GM11168 (cell line): Measurements from ENCODE around the gene MAP6.

Experiments used
- in situ Hi-C: fragments of 300-500 bp; cut with MboI; formaldehyde crosslinking; loops from one replicate; pipeline ENCODE4 v1.12.0; 2022; ENCODE audit warnings: low sequenced_read_pairs; ENCODE audit not compliant: unreplicated experiment

The MAP6 gene

DNA sequence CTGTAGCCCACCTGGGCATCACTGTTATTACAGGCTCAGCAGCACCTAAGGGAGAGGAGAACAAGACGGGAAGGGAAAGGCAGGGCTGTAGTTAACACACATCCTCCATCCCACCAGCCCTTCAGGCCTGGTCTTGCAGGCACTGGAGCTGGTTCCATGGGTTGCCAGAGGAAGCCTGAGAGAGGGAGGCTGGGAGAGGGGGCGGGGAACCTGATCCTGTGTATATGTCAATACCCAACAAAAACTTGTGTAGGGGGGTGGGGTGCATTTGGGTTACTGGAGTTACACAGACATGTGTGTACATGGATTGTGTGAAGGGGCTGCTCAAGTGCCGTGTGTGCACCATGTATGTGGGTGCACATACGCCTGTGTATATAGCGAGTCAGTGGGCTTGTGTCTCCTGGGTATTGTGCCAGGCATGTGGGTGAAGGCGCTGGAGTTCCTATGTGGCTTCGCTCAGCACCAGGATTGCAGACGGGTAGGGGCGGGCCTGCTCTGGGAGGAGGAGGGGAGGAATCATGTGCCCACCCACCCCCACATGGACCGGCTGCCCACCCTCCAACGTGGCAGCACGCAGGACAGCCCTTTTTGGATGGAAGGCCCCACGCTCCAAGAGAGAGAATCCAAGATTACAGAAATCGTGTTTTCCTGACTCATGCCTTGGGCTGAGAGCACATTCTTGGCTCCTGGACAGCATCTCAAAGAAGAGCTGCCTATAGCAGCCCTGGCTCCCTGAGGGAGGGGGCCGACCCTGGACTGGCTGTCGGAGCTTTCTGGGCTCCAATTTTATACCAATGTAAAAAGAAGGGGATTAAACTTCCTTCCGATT lies 111.0 kb downstream of the MAP6 start:
- in situ Hi-C loops, result no loop called here

DNA sequence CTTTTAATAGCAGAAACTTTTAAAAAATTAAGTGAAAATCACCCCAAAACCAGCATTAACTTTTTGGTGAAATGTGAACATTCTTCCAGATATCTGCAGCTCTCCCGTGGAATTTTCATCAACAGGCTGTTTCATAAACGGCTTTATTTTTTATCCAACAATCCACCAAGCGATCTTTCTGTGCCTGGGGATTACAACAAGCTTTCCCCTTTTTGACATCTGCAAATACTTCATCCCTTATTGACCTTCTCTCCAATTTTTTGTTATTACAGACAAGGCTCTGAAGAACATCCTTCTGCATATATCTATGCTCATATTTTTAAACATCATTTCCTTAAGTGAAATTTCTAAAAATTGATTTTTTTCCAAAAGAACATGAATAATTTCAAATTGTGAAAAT lies 112.6 kb downstream of the MAP6 start:
- in situ Hi-C loops, result no loop called here

DNA sequence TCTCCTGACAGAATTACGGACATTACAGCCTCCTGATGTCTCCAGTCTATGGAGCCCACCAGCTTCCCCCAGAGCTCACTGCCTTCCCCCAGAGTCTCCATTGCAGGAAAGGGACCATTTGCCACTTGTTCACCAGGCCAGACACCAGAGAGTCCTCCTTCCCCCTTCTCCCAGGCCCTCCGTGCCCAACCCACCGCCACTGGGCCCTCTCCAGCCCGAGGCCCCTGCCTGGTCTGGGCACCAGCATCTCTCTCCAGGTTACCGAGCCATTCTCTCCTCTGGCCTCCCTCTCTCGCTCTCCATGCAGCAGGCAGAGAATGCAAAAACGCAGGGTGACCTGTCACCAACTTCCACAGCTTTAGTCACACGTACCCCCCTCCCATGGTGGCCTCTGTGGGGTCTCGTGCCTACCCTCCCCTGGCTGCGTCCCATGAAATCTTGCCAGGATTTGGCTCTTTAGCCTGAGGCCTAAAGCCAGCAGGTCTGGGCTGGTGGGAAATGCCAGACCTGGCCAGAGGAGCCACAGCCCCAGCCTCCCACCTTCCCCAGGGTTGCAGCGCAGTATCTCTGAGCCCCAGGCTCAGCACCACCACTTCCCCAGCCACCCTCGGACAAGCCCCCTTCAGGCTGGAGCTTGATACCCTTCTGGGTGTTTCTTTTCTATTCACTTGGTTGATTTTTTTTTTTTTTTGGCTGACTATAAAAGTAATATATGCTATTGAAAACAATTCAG lies 113.6 kb downstream of the MAP6 start:
- in situ Hi-C loops, result no loop called here

DNA sequence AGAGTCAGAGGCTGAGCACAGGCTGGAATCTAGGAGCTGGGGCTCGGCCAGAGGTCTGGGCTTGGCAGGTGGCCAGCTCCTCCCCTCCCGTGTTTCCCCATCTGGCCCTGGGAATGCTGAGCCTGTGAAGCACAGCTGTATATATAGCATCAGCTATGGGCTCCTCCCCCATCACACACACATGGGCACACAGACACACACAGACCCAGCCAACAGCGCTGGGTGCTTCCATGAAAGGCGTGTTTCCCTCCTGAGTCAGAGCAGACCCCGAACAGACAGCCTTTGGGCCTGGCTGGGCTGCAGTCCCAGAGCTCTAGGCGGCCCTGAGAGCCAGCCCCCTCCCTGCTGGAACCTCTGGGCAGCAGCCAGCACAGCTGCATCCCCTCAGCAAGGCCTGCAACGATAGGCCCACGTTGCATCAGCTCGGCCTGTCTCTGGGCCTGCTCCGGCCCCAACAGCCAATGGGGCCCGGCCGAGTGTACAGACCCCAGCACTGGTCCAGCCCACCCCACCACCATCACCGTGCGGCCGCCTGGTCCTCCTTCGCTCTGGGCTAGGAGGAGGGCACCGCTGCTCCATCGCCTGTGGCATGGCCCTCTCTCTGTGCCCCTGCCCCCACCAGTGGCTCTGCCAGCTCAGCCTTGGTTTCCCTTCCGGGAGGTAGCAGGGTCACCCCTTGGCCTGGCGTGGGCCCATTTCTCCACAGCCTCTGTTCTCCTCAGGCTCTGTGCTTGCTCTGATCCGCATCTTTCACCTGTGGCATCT lies 114.4 kb downstream of the MAP6 start:
- in situ Hi-C loops, result no loop called here

DNA sequence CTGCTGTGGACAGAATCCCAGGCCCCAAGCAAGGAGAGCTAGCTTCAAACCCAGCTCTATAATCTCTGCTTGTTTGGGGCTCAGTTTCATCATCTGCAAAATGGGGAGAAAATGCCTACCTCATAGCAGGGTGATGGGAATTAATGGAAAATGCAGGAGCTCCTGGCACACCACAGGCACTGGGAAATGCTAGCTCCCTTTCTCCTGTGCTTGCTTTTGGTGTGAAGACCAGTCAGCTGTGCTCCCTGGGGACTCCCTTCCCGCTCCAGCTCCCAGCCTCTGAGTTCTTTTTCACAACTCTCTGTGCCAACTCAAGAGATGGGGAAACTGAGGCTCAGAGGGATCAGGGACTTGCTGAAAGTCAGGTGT lies 115.0 kb downstream of the MAP6 start:
- in situ Hi-C loops, result no loop called here

DNA sequence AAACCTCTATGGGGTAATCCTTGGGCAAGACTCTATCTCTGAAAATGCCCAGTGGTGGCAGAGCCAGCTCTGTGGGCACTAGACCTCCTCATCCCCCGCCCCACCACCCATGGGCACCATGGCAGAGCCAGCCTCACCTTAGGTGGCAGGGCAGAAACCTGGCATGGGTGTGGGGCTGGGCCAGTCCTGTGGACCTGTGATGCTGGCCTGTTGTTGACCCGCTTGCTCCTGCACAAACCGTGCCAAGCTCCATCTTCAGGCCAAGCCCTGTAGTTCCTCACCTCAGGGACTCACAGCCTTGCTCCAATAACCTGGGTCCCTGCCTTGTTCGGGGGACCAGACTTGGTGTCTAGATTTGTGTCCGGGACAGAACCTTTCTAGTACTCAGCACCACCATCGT lies 115.7 kb downstream of the MAP6 start:
- in situ Hi-C loops, result no loop called here

DNA sequence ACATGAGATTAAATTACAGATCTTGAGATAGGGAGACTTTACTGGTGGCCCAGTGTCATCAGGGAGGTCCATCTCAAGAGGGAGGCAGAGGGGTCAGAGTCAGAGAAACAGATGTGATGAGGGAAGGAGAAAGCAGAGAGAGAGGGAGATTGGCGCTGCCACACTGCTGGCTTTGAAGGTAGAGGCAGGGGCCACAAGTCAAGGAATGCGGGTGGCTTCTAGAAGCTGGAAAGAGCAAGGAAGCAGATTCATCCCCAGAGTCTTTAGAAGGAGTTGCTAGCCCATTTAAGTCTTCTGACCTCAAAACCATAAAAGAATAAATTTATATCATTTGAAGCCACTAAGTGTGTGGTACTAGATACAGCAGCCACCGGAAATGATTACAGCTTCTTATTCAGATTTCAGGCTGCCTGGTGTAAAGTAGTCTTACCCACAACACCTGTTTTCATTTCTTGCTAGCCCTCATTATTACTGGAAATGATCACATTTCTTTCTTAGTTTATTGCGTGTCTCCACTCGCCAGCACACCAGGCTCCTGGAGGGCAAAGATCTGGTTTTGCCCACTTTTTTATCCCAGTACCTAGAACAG lies 119.4 kb downstream of the MAP6 start:
- in situ Hi-C loops, result no loop called here

DNA sequence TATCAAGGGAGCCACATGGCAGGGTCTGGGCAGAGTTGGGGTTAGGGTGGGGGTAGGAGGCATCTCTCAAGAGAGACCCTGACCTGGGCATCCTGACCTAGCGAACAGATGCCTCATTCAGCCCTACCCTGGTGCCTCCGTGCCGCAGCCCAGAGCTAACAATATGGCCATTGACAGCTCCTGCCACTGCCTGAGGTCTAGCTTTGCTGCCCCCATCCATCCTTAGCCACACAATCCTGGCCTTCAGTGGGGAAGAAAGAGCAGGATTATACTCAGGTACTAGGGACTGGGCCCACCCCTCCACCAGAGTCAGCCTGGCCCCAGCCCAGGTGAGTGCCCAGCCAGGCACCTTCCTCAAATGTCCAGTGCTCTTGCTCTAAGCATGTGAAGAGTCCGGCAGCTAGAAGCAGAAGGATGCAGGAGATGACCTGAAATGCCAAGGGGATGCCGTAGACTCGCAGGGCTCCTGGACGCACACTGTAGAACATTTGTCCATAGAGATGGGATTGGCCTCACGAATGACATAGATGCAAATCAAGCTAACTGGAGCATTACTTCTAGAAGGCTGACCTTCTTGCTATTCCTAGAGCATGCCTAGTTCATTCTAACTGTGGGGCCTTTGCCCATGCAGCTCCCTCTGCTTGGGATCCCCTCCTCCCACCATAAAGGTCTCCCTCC lies 120.1 kb downstream of the MAP6 start:
- in situ Hi-C loops, result no loop called here

DNA sequence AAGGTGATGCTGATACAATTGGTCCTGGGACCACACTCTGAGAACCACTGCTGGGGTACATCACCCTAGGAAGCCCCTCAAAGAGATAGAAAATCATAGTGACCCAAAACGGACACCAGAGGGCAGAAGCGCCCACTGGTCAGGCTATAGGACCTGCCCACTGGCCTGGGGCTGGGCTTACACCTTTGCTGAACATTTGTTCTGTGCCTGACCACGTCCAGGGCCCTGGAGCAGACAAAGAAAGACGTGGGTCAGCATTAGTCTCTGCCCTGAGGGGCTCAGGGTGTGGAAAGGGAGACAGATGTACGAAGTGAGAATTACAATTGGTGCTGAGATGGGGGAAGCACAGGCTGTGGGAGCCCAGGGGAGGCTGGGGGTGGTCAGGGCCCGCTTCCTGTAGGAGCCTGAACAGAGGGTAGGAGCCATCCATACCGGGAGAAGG lies 121.2 kb downstream of the MAP6 start:
- in situ Hi-C loops, result no loop called here

DNA sequence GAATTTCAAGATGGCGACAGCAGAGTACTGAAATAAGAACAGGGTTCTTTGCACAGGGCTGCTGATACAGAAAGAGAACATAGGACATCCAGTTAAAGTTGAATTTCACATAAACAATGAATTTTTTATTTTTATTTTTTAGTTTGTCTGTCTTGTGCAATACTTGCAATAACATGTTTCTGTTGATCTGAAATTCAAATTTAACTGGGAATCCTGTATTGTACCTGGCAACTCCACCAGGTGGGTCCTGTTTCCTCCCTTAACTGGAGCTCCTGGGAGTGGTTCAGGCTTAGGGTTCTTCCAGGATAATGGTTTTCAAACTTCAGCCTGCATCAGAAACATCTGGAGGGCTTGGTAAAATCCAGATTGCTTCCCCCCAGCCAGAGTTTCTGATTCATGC lies 121.7 kb downstream of the MAP6 start:
- in situ Hi-C loops, result no loop called here

DNA sequence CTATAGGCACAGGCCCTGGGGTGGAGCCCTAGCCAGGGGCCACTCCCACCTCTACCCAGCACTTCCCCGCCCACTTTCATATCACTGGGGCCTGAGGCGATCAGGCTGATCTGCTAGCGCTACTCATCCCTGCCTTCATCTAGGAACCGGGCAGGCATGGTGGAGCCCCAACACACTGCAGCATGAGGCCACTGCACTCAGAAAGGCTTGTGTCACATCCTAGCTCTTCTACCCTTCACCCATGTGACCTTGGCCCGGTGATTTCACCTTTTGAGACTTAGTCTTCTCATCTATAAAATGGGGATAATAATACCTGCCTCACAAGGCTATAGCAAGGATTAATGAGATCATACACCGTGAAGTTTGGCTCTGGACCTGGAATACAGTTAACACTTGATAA lies 125.0 kb downstream of the MAP6 start:
- in situ Hi-C loops, result no loop called here

DNA sequence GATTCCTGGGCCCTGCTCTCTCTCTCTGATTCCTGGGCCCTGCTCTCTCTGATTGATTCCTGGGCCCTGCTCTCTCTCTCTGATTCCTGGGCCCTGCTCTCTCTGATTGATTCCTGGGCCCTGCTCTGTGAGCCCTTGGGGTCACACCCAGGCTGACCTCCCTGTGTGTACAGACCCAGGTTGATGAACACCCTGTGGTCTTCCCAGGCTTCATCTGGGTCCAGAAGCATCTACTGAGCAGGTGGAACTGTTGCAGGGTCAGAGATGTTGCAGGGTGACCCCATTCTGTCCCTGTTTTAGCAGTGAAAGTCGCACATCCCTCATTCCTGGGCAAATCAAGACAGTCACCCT lies 126.8 kb downstream of the MAP6 start:
- in situ Hi-C loops, result no loop called here

DNA sequence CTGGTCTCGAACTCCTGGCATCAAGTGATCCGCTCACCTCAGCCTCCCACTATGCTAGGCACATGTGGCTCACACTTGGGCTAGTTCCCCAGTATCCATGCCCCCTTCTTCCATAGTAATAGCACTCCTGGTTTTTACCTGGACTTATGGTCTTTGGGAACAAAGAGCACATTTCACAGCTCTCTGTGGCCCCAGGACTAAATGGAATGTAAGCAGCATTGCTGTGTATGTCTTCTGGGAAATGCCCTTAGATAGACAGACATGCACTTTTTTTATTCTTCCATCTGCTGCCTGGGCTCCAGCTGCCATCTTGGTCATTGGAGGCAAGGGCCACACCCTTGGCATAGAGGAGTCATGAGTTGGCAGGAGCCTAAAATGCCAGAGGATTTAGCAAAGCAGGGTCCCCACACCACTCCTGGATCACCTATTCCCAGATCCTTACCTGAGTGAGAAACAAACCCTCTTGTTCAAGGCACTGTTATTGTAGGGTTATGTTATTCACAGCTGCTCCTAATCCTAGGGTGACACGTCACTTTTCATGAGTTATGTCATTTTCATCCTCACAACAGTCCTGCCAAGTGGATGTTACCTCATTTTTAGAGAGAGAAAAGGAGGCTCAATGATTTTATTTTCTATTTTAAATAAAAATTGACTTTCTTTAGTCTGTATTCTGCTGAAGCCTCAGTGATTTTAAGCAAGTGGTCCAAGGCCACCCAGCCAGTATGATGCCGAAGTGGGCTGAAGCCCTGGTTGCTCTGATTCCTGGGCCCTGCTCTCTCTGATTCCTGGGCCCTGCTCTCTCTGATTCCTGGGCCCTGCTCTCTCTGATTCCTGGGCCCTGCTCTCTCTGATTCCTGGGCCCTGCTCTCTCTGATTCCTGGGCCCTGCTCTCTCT lies 127.4 kb downstream of the MAP6 start:
- in situ Hi-C loops, result no loop called here

DNA sequence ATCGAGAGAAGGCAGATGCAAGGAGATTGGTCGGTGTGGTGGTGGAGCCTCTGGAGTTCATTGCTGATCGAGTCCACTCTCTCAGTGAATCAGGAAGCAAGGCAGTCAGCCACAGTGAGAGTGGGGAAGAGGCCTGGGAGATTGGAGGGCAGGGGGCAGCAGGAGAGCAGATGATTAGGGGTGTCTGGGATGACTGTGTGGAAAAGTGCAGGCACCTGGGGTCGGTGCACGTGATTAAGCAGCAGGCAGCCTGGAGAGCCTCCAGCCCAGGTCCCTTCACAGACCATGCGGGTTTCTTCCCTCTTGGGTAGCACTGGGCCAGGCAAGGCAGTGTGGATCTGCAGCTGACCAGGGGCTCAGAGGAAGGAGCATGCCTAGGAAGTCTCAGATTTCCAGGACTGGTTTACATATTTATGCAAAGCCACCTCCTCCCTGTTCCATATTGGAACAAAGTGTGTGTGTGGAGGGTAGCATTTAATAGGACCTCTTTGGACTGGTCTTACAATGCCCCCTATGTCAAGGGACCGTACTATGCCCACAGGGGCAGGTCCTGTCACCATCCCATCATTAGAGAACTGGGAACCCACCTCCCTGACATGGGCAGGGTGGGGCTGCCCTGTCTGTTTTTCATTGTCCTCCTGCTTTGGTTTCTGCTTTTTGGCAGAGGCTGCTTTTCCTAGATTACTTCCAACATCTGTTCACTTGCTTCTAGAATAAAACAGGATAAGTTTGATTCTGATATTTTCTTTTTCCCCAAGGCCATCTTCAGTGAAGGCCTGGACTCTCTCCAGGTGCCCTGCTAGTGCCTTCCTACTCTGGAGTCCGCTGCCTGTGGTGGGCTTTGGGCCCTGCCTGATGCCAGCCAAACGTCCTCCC lies 129.1 kb downstream of the MAP6 start:
- in situ Hi-C loops, result no loop called here

DNA sequence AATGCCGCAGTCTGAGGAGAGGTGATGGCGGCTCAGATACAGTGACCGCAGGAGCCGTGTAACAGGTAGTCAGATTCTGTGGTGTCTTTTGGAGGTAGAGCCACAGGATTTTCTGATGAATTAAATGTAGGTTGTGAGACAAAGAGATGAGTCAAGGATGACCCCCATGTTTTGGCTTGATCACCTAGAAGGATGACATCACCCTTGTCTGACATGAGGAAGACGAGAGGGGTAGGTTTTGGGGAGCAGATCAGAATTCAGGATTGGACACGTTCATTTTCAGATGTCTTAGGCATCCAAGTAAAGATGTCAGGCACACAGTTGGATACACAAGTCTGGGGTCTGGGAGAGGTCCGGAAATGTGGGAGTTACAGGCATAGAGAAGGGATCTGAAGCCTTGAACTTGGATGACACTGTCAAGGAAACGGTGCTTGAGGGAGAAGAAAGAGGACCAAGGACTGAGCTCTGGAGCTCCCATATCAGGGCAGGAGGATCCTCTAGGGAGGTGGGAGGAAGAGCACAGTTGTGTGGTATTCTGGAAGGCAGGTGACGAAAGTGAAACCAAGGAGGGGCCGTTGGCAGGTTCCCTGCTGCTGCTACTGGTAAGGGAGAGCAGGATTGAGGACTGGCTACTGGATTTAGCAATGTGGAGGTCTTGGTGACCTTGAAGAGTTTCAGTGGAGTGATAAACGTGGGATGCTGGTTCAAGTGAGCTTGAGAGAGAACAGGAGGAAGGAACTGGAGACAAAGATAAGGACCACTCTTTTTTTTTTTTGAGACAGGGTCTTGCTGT lies 130.5 kb downstream of the MAP6 start:
- in situ Hi-C loops, result no loop called here

DNA sequence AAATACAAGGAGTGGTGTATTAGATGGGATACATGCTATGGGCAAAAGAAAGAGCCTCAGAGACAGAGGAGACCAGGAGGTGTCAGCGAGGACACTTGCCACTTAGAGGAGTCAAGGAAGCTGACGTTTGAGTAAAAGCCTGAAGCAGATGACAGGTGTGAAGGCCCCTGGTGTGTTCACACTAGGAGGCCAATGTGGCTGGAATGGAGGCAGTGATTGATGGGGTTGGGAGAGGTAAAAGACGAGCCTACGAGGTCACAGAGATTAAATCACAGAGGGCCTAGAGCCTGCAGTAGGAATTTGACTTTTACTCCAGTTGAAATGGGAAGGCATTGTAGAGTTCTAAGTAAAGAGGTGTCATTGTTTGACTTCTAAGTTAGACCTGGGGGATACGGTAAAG lies 131.1 kb downstream of the MAP6 start:
- in situ Hi-C loops, result no loop called here
